ENCODE measurements around the gene SLC8A3. TPM values are rescaled to one million over a fixed set of nuclear protein-coding genes. Genes with fewer than 3 reads are reported as not detected.

SLC8A3 gene
- total RNA-seq, 4 donors from 2014 or later = 0.49 to 1.5 (median 0.92) TPM

- no peak for TF ChIP-seq CTCF (IDR thresholded peaks at IDR 0.05)
- TF ChIP-seq POLR2AphosphoS5 (IDR thresholded peaks at IDR 0.05) = peak; percentile 60
- no peaks in the 10 kb centered on the region for H3K9me3 ChIP-seq
- peaks cover 11% of the 10 kb centered on the region for H3K27me3 ChIP-seq
- peak overlapping the region in 1 of 4 donors; percentile 21 for H3K27ac ChIP-seq
- 23 to 38% methylated on average over 4 to 5 of the region's 5 CpGs for WGBS, 2 donors (ENCODE audit: low coverage in 1 of 2)
- peaks cover 0 to 17% (median 0%) of the 10 kb centered on the region in 3 donors for H3K4me1 ChIP-seq
- no peaks in the 10 kb centered on the region for H3K36me3 ChIP-seq
- H3K4me3 ChIP-seq = no peak overlapping the region
- ATAC-seq = peak; percentile 65
These were observed 190.9 kb downstream of the SLC8A3 start for GRCh38 chr14:69997849-69998248.

GRCh38 chr14:69996216-69996615, 192.5 kb downstream of the SLC8A3 start:
- no peaks in the 10 kb centered on the region for H3K36me3 ChIP-seq
- H3K9me3 ChIP-seq = no peaks in the 10 kb centered on the region
- H3K4me1 ChIP-seq = peaks cover 0 to 17% (median 0%) of the 10 kb centered on the region in 3 donors
- peaks cover 12% of the 10 kb centered on the region for H3K27me3 ChIP-seq
- H3K27ac ChIP-seq = no peak overlapping the region
- H3K4me3 ChIP-seq = no peak overlapping the region
- WGBS, 2 donors (ENCODE audit: low coverage in 1 of 2) = 80 to 91% methylated on average over 1 of the region's 1 CpG
- ATAC-seq = no peak
- TF ChIP-seq CTCF (IDR thresholded peaks at IDR 0.05) (no peak), POLR2A (IDR thresholded peaks at IDR 0.05) (no peak), EP300 (IDR thresholded peaks at IDR 0.05) (no peak), POLR2AphosphoS5 (IDR thresholded peaks at IDR 0.05) (no peak)

Other genes with a start within 250 kb of the SLC8A3 start
- gene COX16, start 170.7 kb upstream of the SLC8A3 start, total RNA-seq = 10 to 100 TPM in 3 of 4 donors, 1 to 10 TPM in 1; 9.7 to 19.4 (median 15.6) TPM
- gene SYNJ2BP, start 228.1 kb upstream of the SLC8A3 start, total RNA-seq = 10 to 100 TPM; 26.9 to 49.7 (median 46.1) TPM

All from gastroesophageal sphincter (tissue), 4 donors.